ENCODE data around the gene GPC6. TPM values are rescaled to one million over a fixed set of nuclear protein-coding genes. Genes with fewer than 3 reads are reported as not detected.

Gene GPC6
- total and polyA plus RNA-seq, 5 donors from 2014 or later: not detected

DNA sequence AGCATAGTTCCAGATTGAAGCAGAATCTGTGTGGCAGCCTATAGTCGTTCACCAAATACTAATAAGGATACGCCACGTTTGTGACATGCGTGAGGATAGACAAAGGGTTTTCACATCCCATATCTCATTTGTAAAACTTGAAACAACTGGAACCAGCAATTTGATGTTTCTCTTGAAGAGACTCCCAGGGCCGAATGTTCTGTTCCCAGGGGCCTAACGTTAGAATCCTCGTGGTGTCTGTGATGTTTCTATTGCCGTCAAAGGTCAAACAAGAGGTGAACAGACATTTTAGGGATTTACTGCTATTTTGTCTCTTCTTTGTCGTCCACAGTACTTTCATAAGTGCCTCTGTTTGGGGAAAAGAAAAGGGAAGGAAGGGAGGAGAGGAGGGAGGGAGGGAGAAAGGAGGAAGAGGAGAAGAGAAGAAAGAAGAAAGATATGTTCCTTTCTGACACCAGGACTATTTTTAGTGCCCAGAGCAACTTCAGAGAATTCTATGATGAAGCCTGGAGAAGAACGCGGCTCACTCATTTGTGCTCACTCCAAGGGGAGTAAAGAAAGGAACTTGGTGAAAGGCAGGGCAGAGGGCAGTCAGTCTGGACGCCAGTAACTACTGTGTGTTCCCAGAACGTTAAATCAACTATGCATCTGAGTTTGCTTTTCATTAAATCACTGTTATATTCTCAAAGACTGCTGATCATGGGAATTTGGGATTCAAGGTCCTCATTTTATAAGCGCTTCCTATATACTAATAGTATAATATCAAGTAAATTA lies 1098.3 kb downstream of the GPC6 start:
- Mint-ChIP-seq H3K36me3 (peaks cover 7% of the 10 kb centered on the region), H3K4me1 (peaks cover 34 to 82% (median 47%) of the 10 kb centered on the region in 4 donors), H3K27me3 (no peaks in the 10 kb centered on the region), H3K4me3 (peak overlapping the region; percentile 81 to 85 (median 82)), H3K27ac (peak overlapping the region; percentile 95 to 98 (median 96)), H3K9me3 (peaks cover 0 to 17% (median 4%) of the 10 kb centered on the region in 7 donors)
- no peak for DNase-seq
- H3K27ac ChIP-seq (ENCODE audit: insufficient read depth, low read length, poor library complexity, severe bottlenecking): peak overlapping the region; percentile 74
- peak overlapping the region; percentile 73 for H3K4me3 ChIP-seq (ENCODE audit: low read depth, low read length)
- no peaks in the 10 kb centered on the region for H3K9me3 ChIP-seq (ENCODE audit: control insufficient read depth in 2 of 2, low read length in 2 of 2)
- peaks cover 77% of the 10 kb centered on the region for H3K4me1 ChIP-seq (ENCODE audit: control insufficient read depth, insufficient read depth, low read length, poor library complexity, severe bottlenecking)
- H3K27me3 ChIP-seq (ENCODE audit: control insufficient read depth, insufficient read depth, low read length): no peaks in the 10 kb centered on the region
- H3K36me3 ChIP-seq (ENCODE audit: control insufficient read depth, insufficient read depth, low read length): no peaks in the 10 kb centered on the region
- no peak for ATAC-seq (ENCODE audit: low read depth in 2 of 2)

GRCh38 chr13:94325650-94326049 lies 1099.0 kb downstream of the GPC6 start:
- Mint-ChIP-seq H3K27me3 (no peaks in the 10 kb centered on the region), H3K36me3 (peaks cover 7% of the 10 kb centered on the region), H3K27ac (peak overlapping the region; percentile 81 to 96 (median 82)), H3K4me3 (no peak overlapping the region), H3K4me1 (peaks cover 36 to 89% (median 52%) of the 10 kb centered on the region in 4 donors), H3K9me3 (peaks cover 0 to 17% (median 4%) of the 10 kb centered on the region in 7 donors)
- H3K27ac ChIP-seq (ENCODE audit: insufficient read depth, low read length, poor library complexity, severe bottlenecking): peak overlapping the region; percentile 48
- no peaks in the 10 kb centered on the region for H3K27me3 ChIP-seq (ENCODE audit: control insufficient read depth, insufficient read depth, low read length)
- no peak overlapping the region for H3K4me3 ChIP-seq (ENCODE audit: low read depth, low read length)
- no peaks in the 10 kb centered on the region for H3K9me3 ChIP-seq (ENCODE audit: control insufficient read depth in 2 of 2, low read length in 2 of 2)
- ATAC-seq (ENCODE audit: low read depth in 2 of 2) (no peak), DNase-seq (no peak)
- H3K36me3 ChIP-seq (ENCODE audit: control insufficient read depth, insufficient read depth, low read length): no peaks in the 10 kb centered on the region
- peaks cover 84% of the 10 kb centered on the region for H3K4me1 ChIP-seq (ENCODE audit: control insufficient read depth, insufficient read depth, low read length, poor library complexity, severe bottlenecking)

GRCh38 chr13:94327318-94327717 lies 1100.7 kb downstream of the GPC6 start:
- ATAC-seq (ENCODE audit: low read depth in 2 of 2): no peak
- Mint-ChIP-seq H3K9me3 (peaks cover 0 to 4% (median 4%) of the 10 kb centered on the region in 7 donors), H3K4me1 (peaks cover 36 to 92% (median 60%) of the 10 kb centered on the region in 4 donors), H3K4me3 (peak overlapping the region; percentile 52 to 66 (median 62)), H3K36me3 (peaks cover 7% of the 10 kb centered on the region), H3K27ac (peak overlapping the region; percentile 79 to 99 (median 88)), H3K27me3 (no peaks in the 10 kb centered on the region)
- peak in 2 of 3 donors; percentile 28 to 47 for DNase-seq
- peaks cover 91% of the 10 kb centered on the region for H3K4me1 ChIP-seq (ENCODE audit: control insufficient read depth, insufficient read depth, low read length, poor library complexity, severe bottlenecking)
- peak overlapping the region; percentile 49 for H3K27ac ChIP-seq (ENCODE audit: insufficient read depth, low read length, poor library complexity, severe bottlenecking)
- no peaks in the 10 kb centered on the region for H3K27me3 ChIP-seq (ENCODE audit: control insufficient read depth, insufficient read depth, low read length)
- no peaks in the 10 kb centered on the region for H3K36me3 ChIP-seq (ENCODE audit: control insufficient read depth, insufficient read depth, low read length)
- no peaks in the 10 kb centered on the region for H3K9me3 ChIP-seq (ENCODE audit: control insufficient read depth in 2 of 2, low read length in 2 of 2)
- peak overlapping the region; percentile 68 for H3K4me3 ChIP-seq (ENCODE audit: low read depth, low read length)

DNA sequence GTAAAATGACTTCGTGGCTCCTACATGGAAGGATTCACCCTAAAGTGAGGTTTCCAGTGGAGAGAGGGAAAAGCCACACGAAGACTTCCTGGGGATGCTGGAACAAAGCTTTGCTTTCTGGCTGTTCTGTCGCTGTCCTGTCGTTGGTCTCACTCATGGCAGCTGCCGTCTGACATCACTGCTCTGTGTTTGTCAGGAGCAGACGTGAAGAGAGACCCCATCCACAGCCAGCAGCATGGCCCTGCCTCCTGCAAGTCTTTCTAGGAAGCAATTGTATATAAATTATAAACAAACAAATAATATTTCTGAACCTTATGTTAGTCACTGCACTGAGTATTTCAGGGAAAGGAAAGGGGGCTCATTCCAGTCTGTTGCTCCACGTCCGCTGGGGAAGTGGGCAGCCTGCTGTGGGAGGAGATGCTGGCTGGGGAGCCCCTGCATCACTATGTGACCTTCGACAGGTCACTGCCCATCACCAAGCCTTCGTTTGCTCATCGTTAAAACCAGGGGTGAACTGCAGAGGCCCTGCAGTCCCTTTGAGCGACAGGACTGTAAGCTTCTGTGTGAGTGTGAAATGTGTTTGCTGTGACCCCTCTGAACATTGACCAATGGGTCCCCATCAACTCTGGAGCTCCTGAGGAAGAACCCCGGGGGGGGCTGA lies 1101.9 kb downstream of the GPC6 start:
- H3K27me3 Mint-ChIP-seq: no peaks in the 10 kb centered on the region
- DNase-seq (no peak), ATAC-seq (ENCODE audit: low read depth in 2 of 2) (no peak)
- peaks cover 36 to 82% (median 55%) of the 10 kb centered on the region in 4 donors for H3K4me1 Mint-ChIP-seq
- Histone ChIP-seq H3K4me3 (ENCODE audit: low read depth, low read length) (no peak overlapping the region), H3K4me1 (ENCODE audit: control insufficient read depth, insufficient read depth, low read length, poor library complexity, severe bottlenecking) (peaks cover 80% of the 10 kb centered on the region), H3K9me3 (ENCODE audit: control insufficient read depth in 2 of 2, low read length in 2 of 2) (no peaks in the 10 kb centered on the region), H3K27ac (ENCODE audit: insufficient read depth, low read length, poor library complexity, severe bottlenecking) (no peak overlapping the region), H3K36me3 (ENCODE audit: control insufficient read depth, insufficient read depth, low read length) (no peaks in the 10 kb centered on the region), H3K27me3 (ENCODE audit: control insufficient read depth, insufficient read depth, low read length) (peaks cover 2% of the 10 kb centered on the region)
- H3K9me3 Mint-ChIP-seq: peaks cover 0 to 5% (median 4%) of the 10 kb centered on the region in 7 donors
- peak overlapping the region; percentile 47 to 99 (median 88) for H3K27ac Mint-ChIP-seq
- H3K36me3 Mint-ChIP-seq: peaks cover 7% of the 10 kb centered on the region
- peak overlapping the region in 2 of 4 donors; percentile 54 to 64 for H3K4me3 Mint-ChIP-seq

- H3K36me3 ChIP-seq (ENCODE audit: control insufficient read depth, insufficient read depth, low read length): no peaks in the 10 kb centered on the region
These were observed 1102.7 kb downstream of the GPC6 start for GRCh38 chr13:94329277-94329676.

GRCh38 chr13:94329754-94330551 lies 1103.3 kb downstream of the GPC6 start:
- DNase-seq (no peak), ATAC-seq (ENCODE audit: low read depth in 2 of 2) (no peak)
- peaks cover 65% of the 10 kb centered on the region for H3K4me1 ChIP-seq (ENCODE audit: control insufficient read depth, insufficient read depth, low read length, poor library complexity, severe bottlenecking)
- H3K36me3 ChIP-seq (ENCODE audit: control insufficient read depth, insufficient read depth, low read length): no peaks in the 10 kb centered on the region
- Mint-ChIP-seq H3K36me3 (peaks cover 7% of the 10 kb centered on the region), H3K4me1 (peaks cover 26 to 70% (median 44%) of the 10 kb centered on the region in 4 donors), H3K27me3 (no peaks in the 10 kb centered on the region), H3K4me3 (peak overlapping the region; percentile 56 to 92 (median 64)), H3K9me3 (peaks cover 0 to 5% (median 4%) of the 10 kb centered on the region in 7 donors), H3K27ac (peak overlapping the region in 1 of 3 donors; percentile 46)
- H3K4me3 ChIP-seq (ENCODE audit: low read depth, low read length): peak overlapping the region; percentile 56
- no peak overlapping the region for H3K27ac ChIP-seq (ENCODE audit: insufficient read depth, low read length, poor library complexity, severe bottlenecking)
- no peaks in the 10 kb centered on the region for H3K9me3 ChIP-seq (ENCODE audit: control insufficient read depth in 2 of 2, low read length in 2 of 2)
- peaks cover 3% of the 10 kb centered on the region for H3K27me3 ChIP-seq (ENCODE audit: control insufficient read depth, insufficient read depth, low read length)

More at GRCh38 chr13:94329277-94329676, 1102.7 kb downstream of the GPC6 start:
- Mint-ChIP-seq H3K27me3 (no peaks in the 10 kb centered on the region), H3K36me3 (peaks cover 7% of the 10 kb centered on the region), H3K9me3 (peaks cover 0 to 5% (median 4%) of the 10 kb centered on the region in 7 donors), H3K4me1 (peaks cover 29 to 76% (median 51%) of the 10 kb centered on the region in 4 donors), H3K4me3 (peak overlapping the region in 2 of 4 donors; percentile 24 to 67), H3K27ac (peak overlapping the region in 1 of 3 donors; percentile 47)
- H3K9me3 ChIP-seq (ENCODE audit: control insufficient read depth in 2 of 2, low read length in 2 of 2): no peaks in the 10 kb centered on the region
- H3K27ac ChIP-seq (ENCODE audit: insufficient read depth, low read length, poor library complexity, severe bottlenecking): no peak overlapping the region
- H3K4me3 ChIP-seq (ENCODE audit: low read depth, low read length): no peak overlapping the region
- ATAC-seq (ENCODE audit: low read depth in 2 of 2) (no peak), DNase-seq (no peak)
- peaks cover 72% of the 10 kb centered on the region for H3K4me1 ChIP-seq (ENCODE audit: control insufficient read depth, insufficient read depth, low read length, poor library complexity, severe bottlenecking)
- peaks cover 3% of the 10 kb centered on the region for H3K27me3 ChIP-seq (ENCODE audit: control insufficient read depth, insufficient read depth, low read length)

DNA sequence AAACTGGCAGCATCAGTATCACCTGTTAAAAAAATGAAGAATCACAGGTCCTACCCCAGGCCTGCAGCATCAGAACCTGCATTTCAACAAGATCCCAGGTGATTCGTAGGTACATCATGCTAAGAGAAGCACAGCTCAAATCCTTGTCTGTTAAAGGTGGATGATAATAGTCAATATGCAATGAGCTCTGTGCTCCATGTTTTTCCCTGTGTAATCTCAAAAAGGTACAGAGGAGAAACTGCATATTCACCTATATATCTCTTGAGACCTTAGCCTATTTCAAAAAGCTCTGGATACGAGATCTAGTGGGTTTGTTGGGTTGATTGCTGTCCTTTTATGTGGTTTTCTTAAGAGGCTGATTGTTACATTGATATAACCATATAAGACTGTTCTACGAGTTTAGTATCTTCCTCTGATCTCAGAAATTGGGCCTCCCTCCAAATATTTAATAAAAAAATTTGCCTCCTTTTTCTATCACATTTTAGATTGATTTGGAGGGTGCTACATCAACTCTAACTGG lies 1104.0 kb downstream of the GPC6 start:
- Histone ChIP-seq H3K27me3 (ENCODE audit: control insufficient read depth, insufficient read depth, low read length) (peaks cover 3% of the 10 kb centered on the region), H3K9me3 (ENCODE audit: control insufficient read depth in 2 of 2, low read length in 2 of 2) (no peaks in the 10 kb centered on the region), H3K4me1 (ENCODE audit: control insufficient read depth, insufficient read depth, low read length, poor library complexity, severe bottlenecking) (peaks cover 59% of the 10 kb centered on the region), H3K27ac (ENCODE audit: insufficient read depth, low read length, poor library complexity, severe bottlenecking) (no peak overlapping the region), H3K4me3 (ENCODE audit: low read depth, low read length) (peak overlapping the region; percentile 56), H3K36me3 (ENCODE audit: control insufficient read depth, insufficient read depth, low read length) (no peaks in the 10 kb centered on the region)
- Mint-ChIP-seq H3K36me3 (peaks cover 7% of the 10 kb centered on the region), H3K27ac (no peak overlapping the region), H3K27me3 (no peaks in the 10 kb centered on the region), H3K9me3 (peaks cover 0 to 5% (median 4%) of the 10 kb centered on the region in 7 donors), H3K4me1 (peaks cover 25 to 64% (median 42%) of the 10 kb centered on the region in 4 donors), H3K4me3 (peak overlapping the region; percentile 4 to 56 (median 9))
- ATAC-seq (ENCODE audit: low read depth in 2 of 2) (peak in 1 of 2 donors; percentile 36), DNase-seq (peak in 2 of 3 donors; percentile 28 to 64)

Data from CD4-positive, CD25-positive, alpha-beta regulatory T cell (primary cell).